ENCODE measurements around the gene DCC. TPM values are rescaled to one million over a fixed set of nuclear protein-coding genes. Genes with fewer than 3 reads are reported as not detected.

DCC gene
- total and polyA plus RNA-seq, 2 of the 8 experiments (the other 6 are each of a cell fraction or from before 2014, with no cell fraction given), result 0.14 to 1.4 TPM

GRCh38 chr18:53411511-53411910 is 1071.5 kb downstream of the DCC start:
- H3K4me2 ChIP-seq (ENCODE audit: insufficient read depth in 1 of 2, low read depth in 2 of 2, low read length in 2 of 2), result no peak overlapping the region
- H2BK120ac ChIP-seq (replicated peaks; ENCODE audit: low read depth, low read length), result no peak overlapping the region
- H3K79me2 ChIP-seq (ENCODE audit: control insufficient read depth in 1 of 2, insufficient read depth in 2 of 2, low read length in 2 of 2), result no peaks in the 10 kb centered on the region
- H2AK5ac ChIP-seq (ENCODE audit: low read depth, low read length), result no peak overlapping the region
- no peak overlapping the region for H3K56ac ChIP-seq (replicated peaks; ENCODE audit: insufficient read length, low read depth, low read length)
- no peak overlapping the region for H2AFZ ChIP-seq (ENCODE audit: low read length)
- no peaks in the 10 kb centered on the region for H3K9me3 ChIP-seq (ENCODE audit: insufficient read depth in 2 of 2, low read depth in 1 of 2, low read length in 1 of 2)
- no peaks in the 10 kb centered on the region for H3K79me1 ChIP-seq (ENCODE audit: low read depth, low read length)
- no peak overlapping the region for H2BK15ac ChIP-seq (ENCODE audit: low read length)
- H3K23me2 ChIP-seq (ENCODE audit: low read depth, low read length), result no peaks in the 10 kb centered on the region
- H3K23ac ChIP-seq (ENCODE audit: insufficient read length), result no peak overlapping the region
- no peak overlapping the region for H3K27ac ChIP-seq (ENCODE audit: low read depth, low read length)
- TF ChIP-seq SP2 (IDR thresholded peaks at IDR 0.05; ENCODE audit: low read length), result no peak
- TF ChIP-seq MAFK (IDR thresholded peaks at IDR 0.05; ENCODE audit: low read depth, low read length), result no peak
- no peak for TF ChIP-seq HDAC2 (IDR thresholded peaks at IDR 0.05; ENCODE audit: borderline replicate concordance in 1 of 2, low read depth in 2 of 2, low read length in 2 of 2)
- TF ChIP-seq CHD1 (IDR thresholded peaks at IDR 0.05; ENCODE audit: low read depth, low read length), result no peak
- FAIRE-seq, result no peak
- DNase-seq (ENCODE audit: low read depth in 1 of 2, low spot score in 2 of 2), result no peak
- H3K9ac ChIP-seq (replicated peaks in 1 of 4; ENCODE audit: extremely low read depth in 1 of 4, low read depth in 3 of 4, low read length in 3 of 4), result no peak overlapping the region
- no peak overlapping the region for H3K18ac ChIP-seq (ENCODE audit: extremely low read depth, low read length)
- no peak overlapping the region for H2BK20ac ChIP-seq (ENCODE audit: low read length)
- H4K5ac ChIP-seq (ENCODE audit: insufficient read length, low read depth, low read length), result no peak overlapping the region
- no peaks in the 10 kb centered on the region for H3K27me3 ChIP-seq (replicated peaks in 1 of 4; ENCODE audit: control insufficient read depth in 3 of 4, extremely low read depth in 1 of 4, insufficient read depth in 3 of 4, low read length in 3 of 4)
- H3K36me3 ChIP-seq (ENCODE audit: control insufficient read depth in 2 of 4, insufficient read depth in 4 of 4, low read length in 3 of 4), result no peaks in the 10 kb centered on the region
- ChIA-PET CTCF (ENCODE audit: partially characterized antibody) (no interaction called here), POLR2A (ENCODE audit: partially characterized antibody) (no interaction called here)
- H4K91ac ChIP-seq (replicated peaks; ENCODE audit: insufficient read length, low read length), result no peak overlapping the region
- no peak overlapping the region for H2BK12ac ChIP-seq (ENCODE audit: low read depth, low read length)
- no peak overlapping the region for H2BK5ac ChIP-seq (ENCODE audit: low read depth, low read length)
- H3K4ac ChIP-seq (replicated peaks; ENCODE audit: insufficient read length, low read depth, low read length), result no peak overlapping the region
- no peak overlapping the region for H3K4me3 ChIP-seq (ENCODE audit: extremely low read depth in 1 of 4, insufficient read depth in 2 of 4, low read depth in 3 of 4, low read length in 4 of 4)
- H4K8ac ChIP-seq (ENCODE audit: extremely low read depth, insufficient read depth, low read length), result no peak overlapping the region
- H3K14ac ChIP-seq (ENCODE audit: insufficient read length), result no peak overlapping the region
- no peaks in the 10 kb centered on the region; a peak in 1 of 7 replicates for H3K4me1 ChIP-seq (replicated peaks in 1 of 4; ENCODE audit: control insufficient read depth in 3 of 4, insufficient read depth in 4 of 4, low read length in 3 of 4)
- 86% methylated on average over 3 of the region's 3 CpGs; no CpG with 5 or more reads in 1 of the 2 experiments for WGBS, 2 experiments (ENCODE audit: extremely low coverage in 1 of 2, insufficient coverage in 1 of 2, insufficient read length in 1 of 2, insufficient replicate concordance in 2 of 2, low coverage in 1 of 2, low lambda C conversion rate in 2 of 2, missing lambda C conversion rate in 1 of 2)
- H4K20me1 ChIP-seq (replicated peaks in 1 of 2; ENCODE audit: control insufficient read depth in 1 of 2, insufficient read depth in 2 of 2, low read length in 2 of 2), result no peaks in the 10 kb centered on the region

Measured in H1 (cell line).